ENCODE results near the gene SEC23B. TPM values are rescaled to one million over a fixed set of nuclear protein-coding genes. Genes with fewer than 3 reads are reported as not detected.
A peak's percentile ranks its signal among the peaks of the same experiment; 100 is the strongest.
"Not testable (repeated sequence)": the region's sequence is repeated elsewhere in the genome, so short reads cannot be mapped to it uniquely, and the experiment has no call there.

The SEC23B gene
- total RNA-seq, 6 experiments from 2014 or later, result 22.3 to 33.1 (median 31.1) TPM

GRCh38 chr20:18496042-18496441 lies 11.7 kb upstream of the SEC23B start:
- Histone ChIP-seq H3K27me3 (no peaks in the 10 kb centered on the region), H3K27ac (no peak overlapping the region), H3K36me3 (peaks cover 0 to 2% (median 0%) of the 10 kb centered on the region in 4 donors), H3K4me1 (peaks cover 0 to 7% (median 0%) of the 10 kb centered on the region in 4 donors), H3K4me3 (peak overlapping the region in 2 of 3 donors; percentile 66 to 86), H3K9me3 (no peaks in the 10 kb centered on the region)
- TF ChIP-seq POLR2A (IDR thresholded peaks at IDR 0.05), result no peak
- no peak for TF ChIP-seq CTCF (IDR thresholded peaks at IDR 0.05)
- 17% methylated on average over 6 of the region's 7 CpGs for WGBS (ENCODE audit: insufficient coverage, low coverage, low lambda C conversion rate, missing lambda C conversion rate)
- peak; percentile 37 to 60 (median 54) for ATAC-seq
- peak in 1 of 3 donors; percentile 64 for DNase-seq
- intact Hi-C loops (cut with DNase I), result no loop called here

DNA sequence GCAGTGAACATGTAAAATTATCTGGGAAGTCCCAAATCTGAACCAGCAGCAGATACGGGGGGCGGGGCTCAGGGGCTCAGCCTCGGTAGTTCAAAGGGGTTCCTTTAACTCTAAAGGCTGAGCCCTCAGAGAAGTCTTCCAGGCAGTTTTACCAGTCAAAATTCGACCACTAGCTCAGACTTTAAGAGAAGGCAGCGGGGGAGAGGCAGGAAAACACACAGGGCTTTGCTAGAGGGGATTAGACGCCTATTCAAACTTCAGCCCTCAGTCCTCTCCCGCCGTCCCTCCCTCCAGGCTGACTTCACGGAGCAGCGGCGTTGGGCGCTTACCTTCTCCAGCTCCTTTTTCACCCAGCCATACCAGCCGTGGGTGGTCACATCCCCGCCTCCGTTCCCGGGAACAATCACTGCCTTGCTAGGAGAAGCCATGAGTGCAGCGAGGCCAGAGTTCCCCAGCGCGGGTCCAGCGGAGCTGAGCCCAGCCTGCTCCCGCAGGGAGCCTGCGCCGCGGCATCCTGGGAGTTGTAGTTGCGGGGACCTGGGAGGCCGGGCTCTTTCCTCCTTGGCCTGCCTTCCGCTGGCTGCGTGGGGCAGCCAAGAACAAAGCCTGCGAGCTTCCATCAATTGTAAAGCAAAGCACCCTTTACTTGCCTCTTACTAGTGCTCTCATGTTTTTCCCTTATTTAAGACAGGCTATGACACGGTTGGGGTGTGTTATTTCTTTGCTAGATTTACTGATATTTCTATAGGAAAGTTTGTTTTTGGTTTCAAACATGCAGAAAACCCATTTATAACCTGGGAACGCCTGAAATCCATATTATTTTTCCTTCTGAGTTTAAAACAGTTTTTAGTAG lies 10.8 kb upstream of the SEC23B start, which contains the start of gene RBBP9:
Gene RBBP9, minus strand, starts transcription at position 486 of the 853 bp plus-strand sequence. Its CDS starts 58 bp downstream, at position 428.
- H3K4me1 ChIP-seq, result peaks cover 0 to 7% (median 0%) of the 10 kb centered on the region in 4 donors
- TF ChIP-seq CTCF (IDR thresholded peaks at IDR 0.05) (no peak), POLR2A (IDR thresholded peaks at IDR 0.05) (peak; percentile 38)
- WGBS (ENCODE audit: insufficient coverage, low coverage, low lambda C conversion rate, missing lambda C conversion rate), result 6% methylated on average over 13 of the region's 31 CpGs
- H3K4me3 ChIP-seq, result peak within 1 kb of the TSS; percentile 66 to 93 (median 86)
- H3K36me3 ChIP-seq, result no peaks in the 10 kb centered on the region
- no peaks in the 10 kb centered on the region for H3K9me3 ChIP-seq
- no peaks in the 10 kb centered on the region for H3K27me3 ChIP-seq
- peak within 1 kb of the TSS in 2 of 3 donors; percentile 57 to 60 for H3K27ac ChIP-seq
- intact Hi-C loops (cut with DNase I), result no loop called here
- ATAC-seq (peak; percentile 99 to 100 (median 100)), DNase-seq (peak; percentile 91 to 93 (median 93))

DNA sequence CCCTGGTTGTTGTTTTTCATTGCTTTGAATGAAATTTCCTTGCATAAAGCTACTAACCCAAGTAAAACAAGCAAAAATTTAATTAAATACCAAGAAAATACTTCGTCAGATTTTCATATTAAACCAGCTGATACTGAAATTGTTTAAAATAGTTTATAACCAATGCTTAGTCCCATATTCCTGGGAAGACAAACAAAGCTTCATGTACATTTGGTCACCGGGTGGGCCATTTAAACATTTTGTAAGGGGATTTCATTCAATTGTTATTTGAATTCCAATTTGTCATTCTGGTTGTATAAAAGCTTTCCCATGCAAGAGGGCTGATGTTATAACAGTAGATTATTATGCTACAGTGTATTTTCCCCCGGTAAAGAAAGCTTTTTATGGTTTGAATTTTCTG lies 10.1 kb upstream of the SEC23B start:
- ATAC-seq (no peak), DNase-seq (no peak)
- Histone ChIP-seq H3K4me3 (no peak overlapping the region), H3K9me3 (no peaks in the 10 kb centered on the region), H3K27me3 (no peaks in the 10 kb centered on the region), H3K27ac (peak overlapping the region in 2 of 3 donors; percentile 57 to 60), H3K4me1 (peaks cover 0 to 7% (median 0%) of the 10 kb centered on the region in 4 donors), H3K36me3 (no peaks in the 10 kb centered on the region)
- WGBS (ENCODE audit: insufficient coverage, low coverage, low lambda C conversion rate, missing lambda C conversion rate), result 100% methylated on average over 3 of the region's 3 CpGs
- intact Hi-C loops (cut with DNase I), result no loop called here
- no peak for TF ChIP-seq POLR2A (IDR thresholded peaks at IDR 0.05)
- no peak for TF ChIP-seq CTCF (IDR thresholded peaks at IDR 0.05)

DNA sequence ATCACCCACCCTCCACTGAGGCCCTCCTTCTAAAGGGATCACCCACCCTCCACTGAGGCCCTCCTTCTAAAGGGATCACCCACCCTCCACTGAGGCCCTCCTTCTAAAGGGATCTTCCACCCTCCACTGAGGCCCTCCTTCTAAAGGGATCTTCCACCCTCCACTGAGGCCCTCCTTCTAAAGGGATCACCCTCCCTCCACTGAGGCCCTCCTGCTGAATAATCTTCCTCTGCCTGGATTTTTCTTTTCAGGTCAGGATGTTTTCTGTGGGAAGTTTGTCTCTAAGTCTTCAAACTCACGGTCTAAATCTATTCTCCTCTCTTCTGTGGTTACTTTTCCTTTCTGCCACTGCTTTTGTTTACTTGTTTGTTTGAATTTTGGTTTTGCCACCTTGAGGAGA lies 6.1 kb upstream of the SEC23B start:
- DNase-seq; H3K4me3 ChIP-seq; H3K9me3 ChIP-seq; intact Hi-C loops (cut with DNase I); H3K27me3 ChIP-seq; H3K4me1 ChIP-seq; ATAC-seq; H3K27ac ChIP-seq; H3K36me3 ChIP-seq: not testable (repeated sequence)
- WGBS (ENCODE audit: insufficient coverage, low coverage, low lambda C conversion rate, missing lambda C conversion rate), result 45% methylated on average over 1 of the region's 1 CpG

GRCh38 chr20:18504479-18505060 lies 3.2 kb upstream of the SEC23B start:
- Histone ChIP-seq H3K27me3 (no peaks in the 10 kb centered on the region), H3K27ac (no peak overlapping the region)

More at GRCh38 chr20:18504479-18505060, 3.2 kb upstream of the SEC23B start:
- 58% methylated on average over 25 of the region's 31 CpGs for WGBS (ENCODE audit: insufficient coverage, low coverage, low lambda C conversion rate, missing lambda C conversion rate)
- TF ChIP-seq CTCF (IDR thresholded peaks at IDR 0.05) (no peak), POLR2A (IDR thresholded peaks at IDR 0.05) (no peak)
- no peaks in the 10 kb centered on the region for H3K36me3 ChIP-seq
- H3K9me3 ChIP-seq, result no peaks in the 10 kb centered on the region
- intact Hi-C loops (cut with DNase I), result no loop called here
- ATAC-seq (peak in 1 of 4 donors; percentile 3), DNase-seq (peak; percentile 28 to 75 (median 74))
- H3K4me3 ChIP-seq, result no peak overlapping the region
- peaks cover 0 to 12% (median 3%) of the 10 kb centered on the region in 4 donors for H3K4me1 ChIP-seq

Measured in right lobe of liver (tissue), 6 donors.